HFFc6 (cell line): ENCODE measurements around the gene STMN1. TPM values are rescaled to one million over a fixed set of nuclear protein-coding genes. Genes with fewer than 3 reads are reported as not detected.

ENCODE experiments used
- DNase-seq: peaks from one replicate; pipeline ENCODE4 v3.0.0-alpha.2; 2018
- H3K27ac Mint-ChIP-seq: 2 replicates; pipeline ENCODE4 v1.8.0; 2020; ENCODE audit warnings: mild to moderate bottlenecking, mixed read lengths
- H3K27me3 Mint-ChIP-seq: 2 replicates; pipeline ENCODE4 v1.8.0; 2021; ENCODE audit warnings: mild to moderate bottlenecking, moderate library complexity, mixed read lengths; ENCODE audit not compliant: insufficient read depth
- H3K36me3 Mint-ChIP-seq: 2 replicates; pipeline ENCODE4 v1.8.0; 2021; ENCODE audit warnings: low read depth, mixed read lengths
- H3K4me1 Mint-ChIP-seq: 2 replicates; pipeline ENCODE4 v1.8.0; 2020; ENCODE audit warnings: low read depth, mixed read lengths
- H3K4me3 Mint-ChIP-seq: 2 replicates; pipeline ENCODE4 v1.8.0; 2020; ENCODE audit warnings: mild to moderate bottlenecking, moderate library complexity, mixed read lengths
- H3K9me3 Mint-ChIP-seq: 2 replicates; pipeline ENCODE4 v1.8.0; 2020; ENCODE audit warnings: mild to moderate bottlenecking, mixed read lengths
- total RNA-seq, 6 experiments: library from RNA; stranded (reverse); fragmentation: NEBNext Ultra II Directional; extraction: Animal tissue kit (Norgen Biotek cat#: 25700); gene quantifications; 2 replicates in 1 of 6; 3 replicates in 5 of 6; pipeline ENCODE4 v1.2.3, GENCODE V29; 2021
- TF ChIP-seq, protein P1 (sequence below): fragments of 200-600 bp; sonication (generic); IDR thresholded peaks from 2 replicates; pipeline ENCODE4 v1.5.0; 2021; ENCODE audit warnings: antibody characterized with exemption, mild to moderate bottlenecking

STMN1 gene
- total RNA-seq, 6 experiments from 2014 or later, result 201 to 370 (median 342) TPM

DNA sequence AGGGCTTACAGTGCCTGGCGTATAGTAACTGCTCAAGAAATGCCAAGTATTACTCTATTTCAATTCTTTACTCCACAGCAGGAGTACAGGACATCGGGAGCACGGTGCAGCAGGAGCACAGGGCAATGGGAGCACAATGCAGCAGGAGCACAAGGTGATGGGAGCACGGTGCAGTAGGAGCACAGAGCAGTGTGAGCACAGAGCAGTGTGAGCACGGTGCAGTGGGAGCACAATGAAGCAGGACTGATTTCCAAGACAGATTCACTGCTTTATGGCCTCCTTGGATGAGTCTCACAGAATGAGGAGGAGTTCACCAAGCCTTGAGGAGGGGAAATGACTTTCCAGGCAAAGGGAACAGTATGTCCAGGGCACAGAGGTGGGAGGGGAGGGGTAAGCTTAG, 25.7 kb downstream of the STMN1 start:
- Mint-ChIP-seq H3K4me1 (peaks cover 6% of the 10 kb centered on the region; the same call in 1 of the 2 replicates), H3K27ac (no peak overlapping the region), H3K4me3 (no peak overlapping the region), H3K9me3 (no peaks in the 10 kb centered on the region), H3K27me3 (peaks cover 1% of the 10 kb centered on the region; the same call in 1 of the 2 replicates), H3K36me3 (no peaks in the 10 kb centered on the region)
- TF ChIP-seq, protein P1, sequence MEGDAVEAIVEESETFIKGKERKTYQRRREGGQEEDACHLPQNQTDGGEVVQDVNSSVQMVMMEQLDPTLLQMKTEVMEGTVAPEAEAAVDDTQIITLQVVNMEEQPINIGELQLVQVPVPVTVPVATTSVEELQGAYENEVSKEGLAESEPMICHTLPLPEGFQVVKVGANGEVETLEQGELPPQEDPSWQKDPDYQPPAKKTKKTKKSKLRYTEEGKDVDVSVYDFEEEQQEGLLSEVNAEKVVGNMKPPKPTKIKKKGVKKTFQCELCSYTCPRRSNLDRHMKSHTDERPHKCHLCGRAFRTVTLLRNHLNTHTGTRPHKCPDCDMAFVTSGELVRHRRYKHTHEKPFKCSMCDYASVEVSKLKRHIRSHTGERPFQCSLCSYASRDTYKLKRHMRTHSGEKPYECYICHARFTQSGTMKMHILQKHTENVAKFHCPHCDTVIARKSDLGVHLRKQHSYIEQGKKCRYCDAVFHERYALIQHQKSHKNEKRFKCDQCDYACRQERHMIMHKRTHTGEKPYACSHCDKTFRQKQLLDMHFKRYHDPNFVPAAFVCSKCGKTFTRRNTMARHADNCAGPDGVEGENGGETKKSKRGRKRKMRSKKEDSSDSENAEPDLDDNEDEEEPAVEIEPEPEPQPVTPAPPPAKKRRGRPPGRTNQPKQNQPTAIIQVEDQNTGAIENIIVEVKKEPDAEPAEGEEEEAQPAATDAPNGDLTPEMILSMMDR, result no peak
- DNase-seq, result no peak

DNA sequence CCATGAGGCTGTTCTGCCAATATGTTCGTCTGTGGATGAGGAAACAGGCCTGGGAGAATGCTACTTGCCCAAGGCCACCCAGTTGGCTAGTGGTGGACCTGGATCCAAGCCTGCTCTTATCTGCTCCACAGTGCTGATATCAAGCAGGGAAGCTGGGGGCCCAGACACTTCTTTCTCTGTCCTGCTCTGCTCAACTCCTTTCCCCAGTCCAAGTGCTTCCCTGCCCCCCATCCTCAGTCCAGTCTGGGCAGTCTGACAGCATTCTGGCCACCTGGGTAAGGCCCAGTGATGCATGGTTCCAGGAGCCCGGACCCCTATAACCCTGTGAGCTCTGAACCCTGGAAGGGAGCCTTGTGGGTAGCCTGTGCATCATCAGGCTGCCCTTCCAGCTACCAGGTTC, 26.5 kb downstream of the STMN1 start:
- Mint-ChIP-seq H3K36me3 (no peaks in the 10 kb centered on the region), H3K4me3 (no peak overlapping the region), H3K9me3 (no peaks in the 10 kb centered on the region), H3K4me1 (peaks cover 6% of the 10 kb centered on the region; the same call in 1 of the 2 replicates), H3K27ac (no peak overlapping the region), H3K27me3 (peaks cover 1% of the 10 kb centered on the region; the same call in 1 of the 2 replicates)
- no peak for DNase-seq
- TF ChIP-seq, protein P1, result no peak

GRCh38 chr1:25878690-25879089, 27.5 kb downstream of the STMN1 start:
- Mint-ChIP-seq H3K9me3 (no peaks in the 10 kb centered on the region), H3K4me3 (no peak overlapping the region)

GRCh38 chr1:25877155-25877554, 29.1 kb downstream of the STMN1 start:
- Mint-ChIP-seq H3K4me1 (peaks cover 20% of the 10 kb centered on the region), H3K27me3 (peaks cover 1% of the 10 kb centered on the region; the same call in 1 of the 2 replicates), H3K36me3 (no peaks in the 10 kb centered on the region), H3K9me3 (no peaks in the 10 kb centered on the region), H3K27ac (no peak overlapping the region), H3K4me3 (no peak overlapping the region)
- TF ChIP-seq, protein P1, result no peak
- no peak for DNase-seq

More at GRCh38 chr1:25878690-25879089, 27.5 kb downstream of the STMN1 start:
- TF ChIP-seq, protein P1, result no peak
- no peak for DNase-seq
- no peak overlapping the region for H3K27ac Mint-ChIP-seq
- peaks cover 1% of the 10 kb centered on the region; the same call in 1 of the 2 replicates for H3K27me3 Mint-ChIP-seq
- peaks cover 8% of the 10 kb centered on the region for H3K4me1 Mint-ChIP-seq
- no peaks in the 10 kb centered on the region for H3K36me3 Mint-ChIP-seq

DNA sequence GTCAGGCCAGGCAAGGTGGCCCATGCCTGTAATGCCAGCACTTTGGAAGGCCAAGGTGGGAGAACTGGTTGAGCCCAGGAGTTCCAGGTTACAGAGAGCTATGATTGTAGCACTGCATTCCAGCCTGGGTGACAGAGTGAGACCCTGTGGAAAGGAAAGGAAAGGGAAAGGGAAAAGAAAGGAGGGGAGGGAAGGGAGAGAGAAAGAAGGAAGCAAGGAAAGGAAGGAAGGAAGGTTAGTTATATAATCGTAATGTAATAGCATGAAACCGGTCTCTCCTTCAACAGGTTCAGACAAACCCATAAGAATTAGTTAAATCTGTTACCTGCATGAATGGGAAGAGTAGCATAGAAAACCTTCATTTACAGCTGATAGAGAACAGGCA, 29.5 kb downstream of the STMN1 start:
- Mint-ChIP-seq H3K27me3 (peaks cover 1% of the 10 kb centered on the region; the same call in 1 of the 2 replicates), H3K4me1 (peaks cover 20% of the 10 kb centered on the region), H3K27ac (0 out of 2 replicates have a peak overlapping the region, but pooled peaks have one; percentile 70), H3K36me3 (no peaks in the 10 kb centered on the region), H3K4me3 (peak overlapping the region; percentile 74), H3K9me3 (no peaks in the 10 kb centered on the region)
- no peak for DNase-seq
- TF ChIP-seq, protein P1, result no peak
